ENCODE data around the gene ENOX1.

ENOX1 gene

DNA sequence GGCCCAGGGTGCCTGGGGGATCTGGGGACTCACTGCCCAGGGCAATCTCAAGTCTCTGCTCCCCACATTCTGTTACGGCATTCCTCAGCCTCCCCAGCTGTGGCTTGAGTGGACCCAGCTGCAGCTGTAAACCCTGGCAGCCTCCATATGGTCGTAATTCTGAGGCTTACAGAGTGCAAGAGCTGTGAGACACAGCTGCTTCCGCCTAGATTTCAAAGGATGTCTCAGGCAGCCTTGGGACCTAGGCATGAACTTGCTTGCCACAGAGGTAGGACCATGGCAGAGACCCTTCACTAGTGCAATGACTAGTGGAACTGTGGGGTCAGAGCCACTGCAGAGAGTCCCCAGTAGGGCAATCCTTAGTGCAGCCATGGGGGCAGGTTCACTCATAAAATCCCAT is 297.5 kb downstream of the ENOX1 start:
- H3K4me3 ChIP-seq (ENCODE audit: low read length): no peak overlapping the region
- TF ChIP-seq, protein P1, sequence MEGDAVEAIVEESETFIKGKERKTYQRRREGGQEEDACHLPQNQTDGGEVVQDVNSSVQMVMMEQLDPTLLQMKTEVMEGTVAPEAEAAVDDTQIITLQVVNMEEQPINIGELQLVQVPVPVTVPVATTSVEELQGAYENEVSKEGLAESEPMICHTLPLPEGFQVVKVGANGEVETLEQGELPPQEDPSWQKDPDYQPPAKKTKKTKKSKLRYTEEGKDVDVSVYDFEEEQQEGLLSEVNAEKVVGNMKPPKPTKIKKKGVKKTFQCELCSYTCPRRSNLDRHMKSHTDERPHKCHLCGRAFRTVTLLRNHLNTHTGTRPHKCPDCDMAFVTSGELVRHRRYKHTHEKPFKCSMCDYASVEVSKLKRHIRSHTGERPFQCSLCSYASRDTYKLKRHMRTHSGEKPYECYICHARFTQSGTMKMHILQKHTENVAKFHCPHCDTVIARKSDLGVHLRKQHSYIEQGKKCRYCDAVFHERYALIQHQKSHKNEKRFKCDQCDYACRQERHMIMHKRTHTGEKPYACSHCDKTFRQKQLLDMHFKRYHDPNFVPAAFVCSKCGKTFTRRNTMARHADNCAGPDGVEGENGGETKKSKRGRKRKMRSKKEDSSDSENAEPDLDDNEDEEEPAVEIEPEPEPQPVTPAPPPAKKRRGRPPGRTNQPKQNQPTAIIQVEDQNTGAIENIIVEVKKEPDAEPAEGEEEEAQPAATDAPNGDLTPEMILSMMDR (conservative IDR thresholded peaks at IDR 0.05; ENCODE audit: low read depth, low read length): no peak
- DNase-seq (ENCODE audit: low read depth): no peak

DNA sequence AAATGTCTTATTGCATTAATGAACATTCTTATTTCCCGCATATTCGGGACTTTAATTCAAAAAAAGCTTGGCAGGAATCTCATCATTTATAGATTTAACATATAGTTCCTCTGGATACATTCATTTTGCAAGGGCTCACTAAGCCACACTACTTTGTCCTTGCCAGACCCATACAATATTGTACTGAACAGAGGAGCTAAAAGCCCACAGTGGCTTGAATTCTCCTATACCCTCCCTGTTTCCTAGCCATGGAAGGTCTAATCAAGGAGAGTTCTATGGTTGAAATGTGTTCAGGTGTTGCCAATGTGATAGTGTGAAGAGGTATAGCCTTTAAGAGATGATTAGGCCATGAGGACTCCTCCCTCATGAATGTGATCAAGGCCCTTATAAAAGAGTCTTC is 298.9 kb downstream of the ENOX1 start:
- no peak overlapping the region for H3K4me3 ChIP-seq (ENCODE audit: low read length)

DNA sequence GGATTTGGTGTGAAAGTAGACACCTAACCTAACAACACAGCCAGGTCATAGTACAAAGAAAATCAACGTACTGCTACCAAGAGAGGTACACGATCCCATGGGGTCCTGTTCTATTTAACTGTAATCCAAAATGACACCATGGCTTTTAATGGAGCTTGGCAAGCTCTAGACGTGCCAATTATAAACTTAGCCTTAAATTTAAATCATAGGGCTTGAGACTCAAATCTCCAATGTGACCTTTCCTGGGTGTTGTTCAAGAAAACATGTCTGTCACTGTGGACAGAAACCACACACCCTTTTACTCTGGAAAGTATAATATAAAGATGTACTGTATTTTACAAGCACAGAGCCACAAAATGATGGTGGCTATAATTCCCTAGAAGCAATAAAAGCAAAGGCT is 299.3 kb downstream of the ENOX1 start:
- no peak for DNase-seq (ENCODE audit: low read depth)
- TF ChIP-seq, protein P1 (conservative IDR thresholded peaks at IDR 0.05; ENCODE audit: low read depth, low read length): no peak

More for the DNA sequence above, 298.9 kb downstream of the ENOX1 start:
- no peak for DNase-seq (ENCODE audit: low read depth)
- TF ChIP-seq, protein P1 (conservative IDR thresholded peaks at IDR 0.05; ENCODE audit: low read depth, low read length): no peak

DNA sequence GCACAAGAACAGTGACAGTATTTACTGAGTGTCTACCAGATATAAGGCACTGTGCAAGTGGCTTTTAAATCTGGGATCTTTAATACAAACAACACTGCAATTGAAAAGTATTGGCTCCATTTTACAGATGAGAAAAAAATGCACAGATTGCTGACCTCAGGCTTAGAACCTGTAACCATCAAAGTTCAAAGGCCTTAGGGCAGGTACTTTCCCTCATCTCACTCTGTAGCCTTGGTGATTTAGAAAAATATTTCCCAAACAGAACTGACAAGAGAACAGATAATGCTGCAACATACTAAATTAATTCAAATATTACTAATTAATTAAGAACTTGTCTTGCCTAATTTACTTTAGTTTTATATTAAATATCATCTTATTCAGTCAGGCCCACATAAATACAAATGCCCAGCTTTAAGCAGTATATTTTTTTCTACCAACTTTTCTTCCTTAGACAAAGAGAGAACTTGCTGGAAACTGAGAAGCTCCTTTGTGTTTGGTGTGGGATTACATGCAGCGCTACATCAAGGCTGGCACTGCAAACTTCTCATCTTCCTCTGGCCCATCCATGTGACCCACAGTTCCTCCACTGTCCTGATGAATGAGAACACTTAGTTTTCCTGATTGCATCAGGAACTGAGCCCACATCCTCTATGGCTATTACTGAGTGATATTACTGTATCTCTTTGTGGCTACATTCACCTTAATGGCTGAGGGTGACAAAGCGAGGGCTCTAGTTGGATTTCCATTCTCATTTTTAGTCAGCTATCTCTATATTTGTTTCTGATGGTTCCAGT is 302.1 kb downstream of the ENOX1 start:
- DNase-seq (ENCODE audit: low read depth): no peak
- H3K4me3 ChIP-seq (ENCODE audit: low read length): no peak overlapping the region
- TF ChIP-seq, protein P1 (conservative IDR thresholded peaks at IDR 0.05; ENCODE audit: low read depth, low read length): no peak

More for the DNA sequence above, 299.3 kb downstream of the ENOX1 start:
- H3K4me3 ChIP-seq (ENCODE audit: low read length): no peak overlapping the region

DNA sequence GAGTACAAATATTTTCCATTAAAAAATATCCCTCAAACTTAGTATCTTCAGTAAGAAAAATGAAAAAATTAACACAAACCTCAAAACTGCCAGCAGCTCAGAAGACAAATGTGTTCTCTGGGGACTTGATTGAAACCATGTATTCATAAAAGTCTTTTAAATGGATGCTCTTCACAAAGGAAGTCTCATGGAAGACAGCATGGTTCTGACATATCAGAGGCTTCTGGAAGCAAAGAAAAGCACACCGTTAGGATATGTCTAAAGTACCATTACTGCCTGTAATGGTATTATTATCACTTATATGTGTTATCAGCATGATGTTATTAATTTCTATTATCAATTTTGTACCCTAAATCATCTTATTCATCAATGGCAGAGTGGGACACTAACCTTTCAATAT is 302.8 kb downstream of the ENOX1 start:
- no peak overlapping the region for H3K4me3 ChIP-seq (ENCODE audit: low read length)
- no peak for DNase-seq (ENCODE audit: low read depth)
- TF ChIP-seq, protein P1 (conservative IDR thresholded peaks at IDR 0.05; ENCODE audit: low read depth, low read length): no peak

DNA sequence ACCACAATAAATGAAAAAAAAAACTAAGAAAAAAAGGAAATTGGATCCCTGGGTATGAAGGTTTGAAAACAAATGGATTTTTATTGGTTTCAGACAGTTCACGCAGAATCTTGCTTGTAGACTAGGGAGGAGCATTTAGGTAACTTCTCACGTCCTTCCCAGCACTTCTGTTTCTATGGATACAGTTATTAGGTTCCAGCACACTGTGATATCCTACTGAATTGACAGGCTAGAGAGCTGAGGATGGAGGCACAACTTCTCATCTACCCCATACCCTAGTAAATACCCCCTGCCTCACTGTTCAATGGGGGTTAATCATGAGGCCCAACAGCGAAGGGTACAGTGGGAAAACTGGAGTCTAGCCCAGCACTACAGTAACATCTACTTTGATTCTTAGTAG is 304.1 kb downstream of the ENOX1 start:
- no peak overlapping the region for H3K4me3 ChIP-seq (ENCODE audit: low read length)
- no peak for DNase-seq (ENCODE audit: low read depth)
- TF ChIP-seq, protein P1 (conservative IDR thresholded peaks at IDR 0.05; ENCODE audit: low read depth, low read length): no peak

DNA sequence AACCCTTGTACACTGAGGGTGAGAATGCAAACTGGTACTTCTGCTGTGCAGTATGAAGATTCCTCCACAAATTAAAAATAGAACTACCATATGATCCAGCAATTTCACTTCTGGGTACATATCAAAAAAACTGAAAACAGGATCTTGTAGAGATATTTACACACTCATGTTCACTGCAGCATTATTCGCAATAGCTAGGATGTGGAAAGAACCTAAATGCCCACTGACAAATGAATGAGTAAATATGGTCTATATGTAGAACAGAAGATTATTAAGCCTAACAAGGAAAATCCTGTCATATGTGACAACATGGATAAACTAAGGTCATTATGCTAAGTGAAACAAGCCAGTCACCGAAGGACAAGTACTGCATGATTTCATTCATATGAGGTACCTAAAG is 304.7 kb downstream of the ENOX1 start:
- no peak for DNase-seq (ENCODE audit: low read depth)
- H3K4me3 ChIP-seq (ENCODE audit: low read length): no peak overlapping the region
- TF ChIP-seq, protein P1 (conservative IDR thresholded peaks at IDR 0.05; ENCODE audit: low read depth, low read length): no peak
